CD4-positive, alpha-beta T cell treated with Interleukin-21 for 1 hour (primary cell): ENCODE results near the gene CDKN2AIPNL.
A peak's percentile ranks its signal among the peaks of the same experiment; 100 is the strongest.

Experiments used
- DNase-seq: peaks from one replicate; pipeline ENCODE4 v3.0.0-alpha.2; 2020

CDKN2AIPNL gene

GRCh38 chr5:134411546-134412266, at the start of gene CDKN2AIPNL:
Gene CDKN2AIPNL, minus strand, starts transcription at chr5:134411881. Its CDS starts 27 bp downstream, at chr5:134411854.
- DNase-seq: peak; percentile 90

- no peak for DNase-seq
These were observed 48.9 kb upstream of the CDKN2AIPNL start for GRCh38 chr5:134460551-134460950.

GRCh38 chr5:134459491-134459890, 47.8 kb upstream of the CDKN2AIPNL start:
- no peak for DNase-seq

GRCh38 chr5:134459010-134459403, 47.3 kb upstream of the CDKN2AIPNL start:
- no peak for DNase-seq

GRCh38 chr5:134458234-134459009, 46.7 kb upstream of the CDKN2AIPNL start:
- no peak for DNase-seq

GRCh38 chr5:134457801-134458200, 46.1 kb upstream of the CDKN2AIPNL start:
- no peak for DNase-seq

- DNase-seq: no peak
These were observed 45.1 kb upstream of the CDKN2AIPNL start for GRCh38 chr5:134456825-134457224.

GRCh38 chr5:134455466-134455865, 43.8 kb upstream of the CDKN2AIPNL start:
- no peak for DNase-seq

- DNase-seq: no peak
These were observed 41.3 kb upstream of the CDKN2AIPNL start for GRCh38 chr5:134453016-134453415.

- no peak for DNase-seq
These were observed 40.3 kb upstream of the CDKN2AIPNL start for GRCh38 chr5:134451936-134452505.

GRCh38 chr5:134451225-134451935, 39.7 kb upstream of the CDKN2AIPNL start:
- no peak for DNase-seq

GRCh38 chr5:134450374-134450773, 38.7 kb upstream of the CDKN2AIPNL start:
- DNase-seq: no peak

- no peak for DNase-seq
These were observed 37.5 kb upstream of the CDKN2AIPNL start for GRCh38 chr5:134449167-134449566.

GRCh38 chr5:134447815-134448520, 36.3 kb upstream of the CDKN2AIPNL start:
- no peak for DNase-seq

- DNase-seq: no peak
These were observed 35.3 kb upstream of the CDKN2AIPNL start for GRCh38 chr5:134446938-134447337.

GRCh38 chr5:134445856-134446818, 34.5 kb upstream of the CDKN2AIPNL start:
- DNase-seq: no peak

GRCh38 chr5:134444941-134445471, 33.3 kb upstream of the CDKN2AIPNL start:
- DNase-seq: no peak

GRCh38 chr5:134440201-134440755, 28.6 kb upstream of the CDKN2AIPNL start:
- no peak for DNase-seq

- no peak for DNase-seq
These were observed 27.6 kb upstream of the CDKN2AIPNL start for GRCh38 chr5:134439210-134439654.

GRCh38 chr5:134438721-134439123, 27.0 kb upstream of the CDKN2AIPNL start:
- no peak for DNase-seq
